Transverse colon (tissue), 4 donors: ENCODE measurements around the gene CDK13. TPM values are rescaled to one million over a fixed set of nuclear protein-coding genes. Genes with fewer than 3 reads are reported as not detected.
A peak's percentile ranks its signal among the peaks of the same experiment; 100 is the strongest.

Experiments
- DNase-seq: peaks from one replicate; pipeline ENCODE4 v3.0.0-alpha.2; 2019
- H3K27ac ChIP-seq, 4 donors: fragments of 200-600 bp; sonication (generic); 2 replicates each; pipeline ENCODE4 v1.5.1; 2016 to 2018; ENCODE audit warnings: inconsistent platforms in 4 of 4
- H3K27me3 ChIP-seq: fragments of 200-600 bp; sonication (generic); 2 replicates; pipeline ENCODE4 v1.5.1; 2017; ENCODE audit warnings: inconsistent platforms
- H3K36me3 ChIP-seq, 4 donors: fragments of 200-600 bp; sonication (generic); 2 replicates each; pipeline ENCODE4 v1.5.1; 2017 to 2019; ENCODE audit warnings: inconsistent platforms in 4 of 4
- H3K4me1 ChIP-seq, 4 donors: fragments of 200-600 bp; sonication (generic); 2 replicates each; pipeline ENCODE4 v1.5.1; 2017 to 2020; ENCODE audit warnings: inconsistent platforms in 4 of 4
- H3K4me3 ChIP-seq, 4 donors: fragments of 200-600 bp; sonication (generic); 1 replicate in 1 of 4; 2 replicates in 3 of 4; pipeline versions ENCODE4 v1.5.1 to v1.6.1; 2017 to 2019; ENCODE audit warnings: inconsistent platforms in 4 of 4
- H3K9me3 ChIP-seq, 2 donors: fragments of 200-600 bp; sonication (generic); 2 replicates each; pipeline ENCODE4 v1.5.1; 2017 to 2019; ENCODE audit warnings: inconsistent platforms in 2 of 2
- CTCF ChIP-seq, 5 experiments: fragments of 200-600 bp in 3 of 5; fragments of 450-650 bp in 2 of 5; sonication (generic) in 3 of 5; IDR thresholded peaks; 1 replicate in 2 of 5; 2 replicates in 3 of 5; pipeline ENCODE4 v1.5.1; 2016 to 2017; ENCODE audit warnings: antibody characterized with exemption in 5 of 5, inconsistent platforms in 3 of 5, mild to moderate bottlenecking in 2 of 5, moderate library complexity in 1 of 5
- EP300 ChIP-seq: sonication (generic); formaldehyde crosslinking; IDR thresholded peaks from one replicate; pipeline ENCODE4 v1.6.1; 2017; ENCODE audit warnings: antibody characterized with exemption, low read depth
- POLR2A ChIP-seq: fragments of 450-650 bp; IDR thresholded peaks from one replicate; pipeline ENCODE4 v1.6.1; 2016; ENCODE audit warnings: antibody characterized with exemption, mild to moderate bottlenecking, moderate library complexity
- POLR2AphosphoS5 ChIP-seq, 3 donors: sonication (generic); formaldehyde crosslinking; IDR thresholded peaks; one replicate each; pipeline ENCODE4 v1.6.1; 2016; ENCODE audit warnings: antibody characterized with exemption in 3 of 3
- WGBS, 2 donors: methylation state at CpG; one replicate each; pipeline ENCODE4 v1.1.5; 2018; ENCODE audit warnings: low coverage in 1 of 2; 5-methylcytosine and 5-hydroxymethylcytosine counted together
- in situ Hi-C, 4 donors: fragments of 200-750 bp; cut with MboI; loops; one replicate each; pipeline versions ENCODE4 v1.15.0 to v1.15.1; 2017; ENCODE audit warnings: low sequenced_read_pairs in 3 of 4, low pct_ligation_motif_present in 1 of 4, low pct_unique_long_range_greater_than_20kb in 1 of 4
- intact Hi-C: fragments of 100-400 bp; cut with DNase I; formaldehyde crosslinking; loops from one replicate; pipeline ENCODE4 v1.15.1; 2023; ENCODE audit warnings: low total_unique reads
- total RNA-seq, 4 donors: library from RNA; depleted of rRNA; stranded (reverse); fragments of >200 nt; gene quantifications; one replicate each; pipeline ENCODE4 v1.1.0, GENCODE V29; 2016

Gene CDK13
- total RNA-seq, 4 donors from 2014 or later, result 102 to 192 (median 128) TPM

GRCh38 chr7:40009301-40009700 is 59.2 kb downstream of the CDK13 start:
- in situ Hi-C loops, result no loop called here
- WGBS, 2 donors, result 98 to 100% methylated on average over 1 of the region's 1 CpG
- no peak overlapping the region for H3K27ac ChIP-seq

GRCh38 chr7:40014376-40014775 is 64.3 kb downstream of the CDK13 start:
- no peak overlapping the region for H3K4me3 ChIP-seq
- no peaks in the 10 kb centered on the region for H3K27me3 ChIP-seq
- intact Hi-C loops (no loop called here), in situ Hi-C loops (no loop called here)
- no peak for DNase-seq
- H3K36me3 ChIP-seq, result peaks cover 0 to 8% (median 4%) of the 10 kb centered on the region in 4 donors
- no peak overlapping the region for H3K27ac ChIP-seq
- 80 to 90% methylated on average over 1 to 4 of the region's 4 CpGs for WGBS, 2 donors
- peaks cover 0 to 16% (median 8%) of the 10 kb centered on the region in 4 donors for H3K4me1 ChIP-seq
- TF ChIP-seq POLR2A (no peak), CTCF (IDR thresholded peaks at IDR 0.05) (no peak), EP300 (no peak), POLR2AphosphoS5 (IDR thresholded peaks at IDR 0.05) (no peak)
- H3K9me3 ChIP-seq, result no peaks in the 10 kb centered on the region

More at GRCh38 chr7:40009301-40009700, 59.2 kb downstream of the CDK13 start:
- H3K4me1 ChIP-seq, result no peaks in the 10 kb centered on the region
- DNase-seq, result no peak
- H3K27me3 ChIP-seq, result no peaks in the 10 kb centered on the region
- TF ChIP-seq EP300 (no peak), CTCF (IDR thresholded peaks at IDR 0.05) (no peak), POLR2A (no peak), POLR2AphosphoS5 (IDR thresholded peaks at IDR 0.05) (no peak)
- intact Hi-C loops, result no loop called here
- H3K9me3 ChIP-seq, result no peaks in the 10 kb centered on the region
- no peak overlapping the region for H3K4me3 ChIP-seq
- H3K36me3 ChIP-seq, result peaks cover 0 to 8% (median 0%) of the 10 kb centered on the region in 4 donors

GRCh38 chr7:40015790-40016296 is 65.8 kb downstream of the CDK13 start:
- no peaks in the 10 kb centered on the region for H3K9me3 ChIP-seq
- TF ChIP-seq POLR2AphosphoS5 (IDR thresholded peaks at IDR 0.05) (no peak), EP300 (no peak), CTCF (IDR thresholded peaks at IDR 0.05) (no peak), POLR2A (no peak)
- H3K27me3 ChIP-seq, result no peaks in the 10 kb centered on the region
- no peak overlapping the region for H3K4me3 ChIP-seq
- peaks cover 0 to 8% (median 4%) of the 10 kb centered on the region in 4 donors for H3K36me3 ChIP-seq
- DNase-seq, result peak; percentile 31
- WGBS, 2 donors, result 20 to 23% methylated on average over 4 of the region's 4 CpGs
- H3K27ac ChIP-seq, result no peak overlapping the region
- H3K4me1 ChIP-seq, result peaks cover 0 to 16% (median 8%) of the 10 kb centered on the region in 4 donors
- in situ Hi-C loops (no loop called here), intact Hi-C loops (no loop called here)

- intact Hi-C loops, result no loop called here
- TF ChIP-seq CTCF (IDR thresholded peaks at IDR 0.05), result no peak
- no peak for TF ChIP-seq POLR2AphosphoS5 (IDR thresholded peaks at IDR 0.05)
- WGBS, 2 donors, result 48 to 80% methylated on average over 3 to 4 of the region's 4 CpGs
These were observed 69.5 kb downstream of the CDK13 start for GRCh38 chr7:40019558-40019957.

More at GRCh38 chr7:40019558-40019957, 69.5 kb downstream of the CDK13 start:
- in situ Hi-C loops, result no loop called here
- DNase-seq, result no peak
- H3K4me3 ChIP-seq, result no peak overlapping the region
- no peaks in the 10 kb centered on the region for H3K9me3 ChIP-seq
- H3K4me1 ChIP-seq, result peaks cover 0 to 16% (median 8%) of the 10 kb centered on the region in 4 donors
- no peak overlapping the region for H3K27ac ChIP-seq
- peaks cover 0 to 13% (median 4%) of the 10 kb centered on the region in 4 donors for H3K36me3 ChIP-seq
- no peaks in the 10 kb centered on the region for H3K27me3 ChIP-seq
